ENCODE measurements around the gene WDR12.
"Not testable (repeated sequence)": the region's sequence is repeated elsewhere in the genome, so short reads cannot be mapped to it uniquely, and the experiment has no call there.

WDR12 gene

GRCh38 chr2:202911512-202912341, at the start of gene WDR12, which contains the start of gene CARF:
Gene WDR12 (minus strand): TSS chr2:202911673. CDS start chr2:202911476, 197 bp downstream.
Gene CARF (plus strand): TSS chr2:202912275. CDS start chr2:202941903, 29,628 bp downstream.
- DNase-seq (ENCODE audit: low spot score): peak; percentile 87

- no peak for DNase-seq (ENCODE audit: low spot score)
These were observed 49.1 kb upstream of the WDR12 start for GRCh38 chr2:202960524-202960923.

DNA sequence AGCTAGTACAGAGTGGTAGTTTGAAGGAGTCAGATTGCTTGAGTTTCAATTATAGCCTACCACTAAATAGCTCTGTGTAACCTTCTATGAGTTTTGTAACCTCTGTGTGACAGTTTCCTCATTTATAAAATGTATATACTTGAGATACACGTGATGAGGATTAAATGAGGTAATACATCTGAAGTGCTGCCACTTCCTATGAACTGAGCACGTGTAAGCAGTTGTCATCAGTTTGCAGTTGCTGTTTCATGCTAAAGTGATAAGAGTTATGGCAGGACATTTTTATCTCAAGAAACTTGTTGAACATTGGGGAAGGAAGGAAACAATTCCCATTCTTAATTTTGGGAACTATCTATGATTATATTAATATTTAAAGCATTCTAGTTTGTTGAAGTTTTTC, 39.1 kb upstream of the WDR12 start:
- DNase-seq (ENCODE audit: low spot score): no peak

- DNase-seq (ENCODE audit: low spot score): not testable (repeated sequence)
These were observed 37.9 kb upstream of the WDR12 start for GRCh38 chr2:202949333-202949732.

DNA sequence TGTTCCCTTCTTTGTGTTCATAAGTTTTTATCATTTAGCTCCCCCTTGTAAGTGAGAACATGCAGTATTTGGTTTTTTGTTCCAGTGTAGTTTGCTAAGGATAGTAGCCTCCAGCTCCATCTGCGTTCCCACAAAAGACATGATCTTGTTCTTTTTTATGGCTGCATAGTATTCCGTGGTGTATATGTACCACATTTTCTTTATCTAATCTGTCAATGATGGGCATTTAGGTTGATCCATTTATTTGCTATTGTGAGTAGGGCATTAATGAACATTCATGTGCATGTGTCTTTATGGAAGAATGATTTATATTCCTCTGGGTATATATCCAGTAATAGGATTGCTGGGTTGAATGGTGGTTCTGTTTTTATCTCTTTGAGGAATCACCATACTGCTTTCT, 34.0 kb upstream of the WDR12 start:
- no peak for DNase-seq (ENCODE audit: low spot score)

DNA sequence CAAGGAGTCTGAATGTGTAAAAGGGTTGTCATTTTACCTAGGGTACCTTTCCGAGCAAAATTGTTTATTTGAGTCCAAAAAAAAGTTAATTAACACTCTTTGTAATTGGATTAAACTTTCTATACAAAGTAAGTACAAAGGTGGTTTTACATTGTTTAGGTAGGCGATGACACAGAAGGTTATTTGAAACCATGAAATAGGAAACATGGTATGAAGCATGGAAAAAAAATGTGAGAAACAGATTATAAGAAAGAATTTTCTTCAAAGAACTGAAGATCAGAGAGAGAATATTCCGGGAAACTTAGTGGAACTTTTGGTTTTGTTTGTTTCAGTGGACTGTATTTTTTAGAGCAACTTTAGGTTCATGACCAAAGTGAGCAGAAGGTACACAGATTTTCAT, 33.3 kb upstream of the WDR12 start:
- DNase-seq (ENCODE audit: low spot score): no peak

- no peak for DNase-seq (ENCODE audit: low spot score)
These were observed 32.9 kb upstream of the WDR12 start for GRCh38 chr2:202944408-202944807.

- no peak for DNase-seq (ENCODE audit: low spot score)
These were observed 30.3 kb upstream of the WDR12 start for GRCh38 chr2:202941771-202942170.

DNA sequence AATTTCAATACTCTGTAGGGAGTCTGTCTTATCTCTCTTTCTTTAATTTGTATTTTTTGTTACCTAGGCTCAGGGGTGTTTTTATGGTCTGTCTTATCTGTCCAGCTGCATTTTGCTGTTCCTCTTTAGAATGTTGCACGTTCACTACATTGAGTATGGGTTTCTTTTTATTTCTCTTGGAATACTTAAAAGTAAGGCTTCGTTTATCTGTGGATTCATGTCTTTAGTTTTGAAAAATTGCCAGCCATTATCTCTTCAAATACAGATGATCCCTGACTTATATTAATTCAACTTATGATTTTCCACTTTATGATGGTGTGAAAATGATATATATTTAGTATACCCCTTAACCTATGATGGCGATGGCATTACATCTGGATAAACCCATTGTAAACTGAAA, 27.5 kb upstream of the WDR12 start:
- no peak for DNase-seq (ENCODE audit: low spot score)

- no peak for DNase-seq (ENCODE audit: low spot score)
These were observed 23.0 kb upstream of the WDR12 start for GRCh38 chr2:202934456-202934855.

DNA sequence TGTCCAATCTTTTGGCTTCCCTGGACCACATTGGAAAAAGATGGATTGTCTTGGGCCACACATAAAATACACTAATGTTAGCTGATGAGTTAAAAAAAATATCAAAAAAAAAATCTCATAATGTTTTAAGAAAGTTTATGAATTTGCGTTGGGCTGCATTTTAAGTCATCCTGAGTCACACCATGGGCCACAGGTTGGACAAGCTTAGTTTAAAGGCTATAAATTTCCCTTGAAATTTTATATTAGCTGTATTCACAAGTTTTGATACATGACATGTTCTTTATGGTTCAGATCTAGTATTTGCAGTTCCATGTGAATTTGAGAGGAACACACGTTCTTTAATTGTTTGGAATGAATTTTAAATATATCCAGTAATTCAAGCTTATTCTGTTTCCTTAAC, 22.5 kb upstream of the WDR12 start:
- DNase-seq (ENCODE audit: low spot score): no peak

- DNase-seq (ENCODE audit: low spot score): no peak
These were observed 21.7 kb upstream of the WDR12 start for GRCh38 chr2:202933139-202933510.

- no peak for DNase-seq (ENCODE audit: low spot score)
These were observed 21.1 kb upstream of the WDR12 start for GRCh38 chr2:202932425-202933138.

- no peak for DNase-seq (ENCODE audit: low spot score)
These were observed 7.4 kb upstream of the WDR12 start for GRCh38 chr2:202918860-202919259.

DNA sequence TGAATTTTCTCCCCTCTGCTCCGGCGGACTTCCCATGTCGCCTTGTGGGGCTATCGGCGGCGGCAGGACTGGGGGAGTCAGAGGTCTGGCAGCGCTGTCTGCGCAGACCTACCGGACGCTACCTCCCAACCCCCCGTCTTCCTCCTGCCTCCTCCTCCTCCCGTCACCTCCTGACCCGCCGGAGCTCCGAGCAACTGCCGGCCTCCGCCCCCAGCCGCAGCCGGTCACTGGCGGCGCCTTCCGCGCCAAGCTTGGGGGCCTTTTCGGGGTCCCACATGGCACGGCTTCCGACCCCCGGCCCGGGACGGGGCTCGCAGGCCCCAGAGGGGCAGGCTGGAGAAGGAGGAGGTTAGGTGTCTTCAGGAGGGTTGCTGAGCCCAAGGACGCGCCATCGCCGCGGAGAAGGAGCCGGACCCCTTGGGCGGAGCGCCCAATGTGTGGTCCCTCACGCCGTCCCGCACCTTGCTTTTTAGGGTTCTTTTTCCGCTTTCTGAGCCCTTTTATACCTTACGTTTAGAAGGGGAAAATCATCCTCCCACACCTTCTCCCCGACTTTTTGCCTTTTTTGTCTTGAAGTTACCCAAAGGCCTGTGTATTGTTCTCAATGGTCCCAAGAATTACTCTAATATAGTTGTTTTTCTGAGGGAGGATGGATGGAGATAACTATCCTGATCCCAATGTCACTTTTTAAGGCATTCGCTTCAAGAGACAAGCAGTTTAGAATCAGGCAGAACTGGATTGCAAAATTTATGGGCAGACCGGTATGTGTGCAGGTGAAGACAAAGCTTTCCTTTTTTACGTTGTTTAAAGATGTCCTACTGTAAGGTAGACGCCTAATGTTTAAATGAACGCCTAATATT, 1.1 kb upstream of the WDR12 start:
- DNase-seq (ENCODE audit: low spot score): not testable (repeated sequence)

DNA sequence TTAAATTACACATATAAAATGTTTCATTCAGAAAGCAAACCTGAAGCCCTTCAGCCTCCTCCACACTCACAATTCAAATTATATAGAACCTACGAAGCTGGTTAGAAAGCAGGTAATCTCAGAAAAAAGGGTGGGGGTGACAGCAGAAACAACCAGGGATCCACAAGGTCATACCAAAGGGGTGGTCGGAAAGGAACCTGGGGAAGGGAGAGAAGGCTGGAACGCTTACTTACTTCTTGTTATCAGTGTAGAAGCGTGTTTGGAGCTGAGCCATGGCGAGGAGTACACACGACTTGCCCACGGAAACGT, 316 bp downstream of the WDR12 start:
- DNase-seq (ENCODE audit: low spot score): no peak

GRCh38 chr2:202910698-202911097, 775 bp downstream of the WDR12 start:
- no peak for DNase-seq (ENCODE audit: low spot score)

DNA sequence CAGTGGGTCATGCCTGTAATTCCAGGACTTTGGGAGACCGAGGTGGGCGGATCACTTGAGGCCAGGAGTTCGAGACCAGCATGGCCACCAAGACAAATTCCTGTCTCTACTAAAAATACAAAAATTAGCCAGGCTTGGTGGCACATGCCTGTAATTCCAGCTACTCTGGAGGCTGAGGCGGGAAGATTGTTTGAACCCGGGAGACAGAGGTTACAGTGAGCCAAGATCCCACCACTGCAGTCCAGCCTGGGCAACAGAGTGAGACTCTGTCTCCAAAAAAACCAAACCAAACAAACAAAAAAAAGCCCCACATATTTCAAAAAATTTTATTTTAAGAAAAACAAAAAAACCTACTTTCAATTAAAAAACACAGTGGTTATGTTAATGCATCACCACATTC, 1.2 kb downstream of the WDR12 start:
- DNase-seq (ENCODE audit: low spot score): not testable (repeated sequence)

DNA sequence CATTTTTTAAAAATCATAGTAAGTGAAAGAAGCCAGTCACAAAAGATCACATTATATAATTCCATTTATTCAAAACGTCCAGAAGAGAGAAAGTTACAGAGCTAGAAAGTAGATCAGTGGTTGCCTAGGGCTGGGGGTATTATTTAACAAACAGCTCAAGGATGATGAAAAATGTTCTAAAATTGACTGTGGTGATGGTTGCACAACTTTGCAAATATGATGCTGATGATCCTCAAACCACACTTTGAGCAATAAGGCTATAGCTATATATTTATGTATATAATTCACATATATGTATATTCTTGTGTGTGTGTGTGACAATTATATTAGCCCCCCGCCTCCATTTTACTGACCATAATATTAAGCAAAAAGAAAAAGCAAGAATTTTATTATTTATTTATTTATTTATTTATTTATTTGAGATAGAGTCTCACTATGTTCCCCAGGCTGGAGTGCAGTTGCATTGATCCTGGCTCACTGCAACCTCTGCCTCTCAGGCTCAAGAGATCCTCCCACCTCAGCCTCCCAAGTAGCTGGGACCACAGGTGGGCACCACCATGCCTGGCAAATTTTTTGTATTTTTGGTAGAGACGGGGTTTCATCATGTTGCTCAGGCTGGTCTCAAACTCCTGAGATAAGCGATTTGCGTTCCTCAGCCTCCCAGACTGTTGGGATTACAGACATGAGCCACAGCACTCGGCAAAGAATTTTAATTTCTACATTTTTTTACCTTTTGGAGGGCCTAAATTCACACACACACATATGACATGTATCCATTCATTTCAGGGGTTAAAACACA, 1.9 kb downstream of the WDR12 start:
- no peak for DNase-seq (ENCODE audit: low spot score)

DNA sequence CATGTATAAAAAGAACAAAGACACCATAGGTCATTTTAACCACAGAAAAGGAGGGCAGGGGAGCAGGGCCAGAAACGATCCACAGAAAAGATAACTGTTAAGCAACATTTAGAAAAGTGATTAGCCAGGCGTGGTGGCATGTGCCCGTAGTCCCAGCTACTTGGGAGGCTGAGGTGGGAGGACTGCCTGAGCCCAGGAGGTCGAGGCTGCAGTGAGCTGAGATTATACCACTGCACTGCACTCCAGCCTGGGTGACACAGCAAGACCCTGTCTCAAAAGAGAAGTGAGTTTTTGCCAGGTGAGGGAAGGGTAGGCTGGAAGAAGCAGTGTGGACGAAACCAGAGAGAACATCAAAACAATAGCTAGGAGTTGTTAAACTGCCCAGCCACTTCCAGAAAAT, 3.3 kb downstream of the WDR12 start:
- DNase-seq (ENCODE audit: low spot score): no peak

GRCh38 chr2:202905507-202905906, 6.0 kb downstream of the WDR12 start:
- DNase-seq (ENCODE audit: low spot score): not testable (repeated sequence)

- DNase-seq (ENCODE audit: low spot score): no peak
These were observed 26.3 kb downstream of the WDR12 start for GRCh38 chr2:202885190-202885589.
